G401.6 (cell line): ENCODE results near the gene TRHDE.
"Not testable (repeated sequence)": the region's sequence is repeated elsewhere in the genome, so short reads cannot be mapped to it uniquely, and the experiment has no call there.

ENCODE experiments used
- FAIRE-seq: peaks from 2 replicates; lab custom pipeline; 2012; peaks lifted over from hg19 to GRCh38; lab: Jason Lieb, UNC

TRHDE gene

GRCh38 chr12:72520044-72520678, 248.0 kb downstream of the TRHDE start:
- FAIRE-seq, result not testable (repeated sequence)

DNA sequence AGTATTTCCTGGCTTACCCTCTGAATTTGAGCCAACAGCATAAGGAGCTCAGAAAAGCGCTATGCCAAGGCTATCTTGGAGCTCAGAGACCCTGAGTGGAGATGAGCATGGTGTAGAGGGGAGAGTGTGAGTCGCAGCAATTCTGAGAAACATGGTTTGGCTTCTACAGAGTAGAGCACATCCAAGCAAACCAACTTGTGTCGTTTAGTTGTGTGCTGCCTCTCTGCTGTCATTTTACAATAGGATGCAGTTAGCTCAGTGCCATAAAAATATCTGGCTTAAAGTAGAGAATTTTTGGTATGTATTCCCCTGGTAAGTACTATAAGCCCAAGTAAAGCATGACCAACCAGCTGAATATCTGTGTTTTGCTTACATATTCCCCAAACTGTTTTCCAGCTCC, 249.2 kb downstream of the TRHDE start:
- no peak for FAIRE-seq

GRCh38 chr12:72522411-72522810, 250.2 kb downstream of the TRHDE start:
- FAIRE-seq, result no peak

GRCh38 chr12:72523754-72524153, 251.6 kb downstream of the TRHDE start:
- no peak for FAIRE-seq

- no peak for FAIRE-seq
Observed at GRCh38 chr12:72535212-72535990, 263.2 kb downstream of the TRHDE start.

DNA sequence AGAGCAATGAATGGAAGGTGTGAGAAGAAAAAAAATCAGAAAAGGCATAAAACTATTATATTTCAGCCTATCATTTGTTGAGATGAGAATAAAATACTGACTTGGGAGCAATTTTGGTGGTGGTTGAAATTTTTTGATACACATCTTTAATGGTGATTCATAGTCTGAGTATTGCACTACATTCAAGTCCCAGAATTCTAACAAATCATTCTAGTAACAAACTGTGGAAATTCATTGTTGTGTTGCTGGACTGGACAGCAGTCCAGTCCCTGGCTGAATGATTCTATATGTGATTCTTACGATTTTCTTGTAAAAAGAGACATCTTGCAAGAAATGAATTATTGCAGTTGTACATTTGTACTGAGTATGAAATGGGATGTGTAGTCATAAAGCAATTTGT, 268.6 kb downstream of the TRHDE start:
- no peak for FAIRE-seq

GRCh38 chr12:72543777-72544467, 271.8 kb downstream of the TRHDE start:
- FAIRE-seq, result no peak

- no peak for FAIRE-seq
Observed at GRCh38 chr12:72546106-72546505, 273.9 kb downstream of the TRHDE start.

DNA sequence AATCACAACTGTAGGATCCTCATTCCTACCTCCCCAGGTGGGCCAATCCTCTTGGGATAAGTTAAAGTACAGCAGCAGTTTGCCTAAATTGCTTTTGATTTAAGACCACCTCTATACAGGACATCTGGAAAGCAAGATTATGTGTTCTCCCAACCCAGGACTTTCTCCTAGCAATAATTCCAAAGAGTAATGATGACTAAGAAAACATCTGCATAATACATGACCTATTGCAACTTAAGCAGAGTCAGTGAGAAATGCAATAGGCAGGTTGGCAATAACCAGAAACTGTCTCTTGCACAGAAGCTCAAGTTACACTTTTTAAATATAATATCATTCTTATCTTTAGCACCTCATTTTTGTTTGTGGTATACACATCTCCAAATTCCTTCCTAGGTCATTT, 275.4 kb downstream of the TRHDE start:
- FAIRE-seq, result no peak

GRCh38 chr12:72549184-72549583, 277.0 kb downstream of the TRHDE start:
- FAIRE-seq, result no peak

DNA sequence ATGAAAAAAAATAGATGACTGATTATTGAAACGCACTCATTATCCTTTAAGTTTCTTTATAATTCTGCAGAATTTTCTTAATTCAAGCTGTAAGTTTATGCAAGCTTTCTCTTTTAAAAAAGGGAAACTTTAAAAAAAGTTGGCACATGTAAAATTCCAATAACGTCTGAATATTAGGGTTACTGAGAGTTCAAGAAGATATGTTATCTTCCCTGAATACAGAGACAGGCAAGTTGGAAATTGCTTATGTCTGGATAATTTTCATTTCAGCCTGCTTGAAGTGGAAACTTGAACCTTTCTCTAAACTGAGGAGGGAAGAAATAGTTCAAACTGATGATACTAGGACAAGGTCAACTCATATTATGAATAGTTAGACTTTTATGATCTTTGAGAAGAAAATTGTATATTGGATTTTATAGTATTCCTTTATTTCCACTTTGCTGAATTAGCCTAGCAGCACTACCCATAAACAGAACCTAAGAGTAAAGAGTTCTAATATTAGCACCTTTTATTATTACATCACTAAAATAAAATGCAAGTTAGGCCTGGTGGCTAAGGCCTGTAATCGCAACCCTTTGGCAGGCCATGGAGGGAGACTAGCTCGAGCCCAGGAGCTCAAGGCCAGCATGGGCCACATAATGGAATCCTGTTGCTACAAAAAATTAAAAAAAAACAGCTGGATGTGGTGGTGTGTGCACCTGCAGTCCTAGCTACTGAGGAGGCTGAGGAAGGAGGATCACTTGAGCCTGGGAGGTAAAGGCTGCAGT, 288.0 kb downstream of the TRHDE start:
- FAIRE-seq, result no peak

DNA sequence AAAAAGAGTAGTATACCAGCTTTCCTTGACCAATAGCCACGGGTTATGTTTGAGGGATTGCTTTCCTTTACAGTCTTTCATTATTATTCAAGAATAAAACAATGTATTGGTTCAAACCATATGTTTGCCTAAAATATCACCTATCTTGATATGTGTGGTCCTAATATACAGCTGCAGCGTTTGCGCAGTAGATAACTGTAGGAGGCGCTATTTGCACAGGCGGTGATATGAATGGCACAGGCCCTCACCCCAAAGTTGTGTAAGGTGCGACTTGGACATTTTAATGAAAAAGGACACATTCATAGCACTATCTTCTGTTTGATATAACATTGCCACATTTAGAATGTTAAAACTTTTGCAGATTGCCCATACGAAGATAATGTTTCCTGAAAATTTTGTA, 298.4 kb downstream of the TRHDE start:
- FAIRE-seq, result no peak

DNA sequence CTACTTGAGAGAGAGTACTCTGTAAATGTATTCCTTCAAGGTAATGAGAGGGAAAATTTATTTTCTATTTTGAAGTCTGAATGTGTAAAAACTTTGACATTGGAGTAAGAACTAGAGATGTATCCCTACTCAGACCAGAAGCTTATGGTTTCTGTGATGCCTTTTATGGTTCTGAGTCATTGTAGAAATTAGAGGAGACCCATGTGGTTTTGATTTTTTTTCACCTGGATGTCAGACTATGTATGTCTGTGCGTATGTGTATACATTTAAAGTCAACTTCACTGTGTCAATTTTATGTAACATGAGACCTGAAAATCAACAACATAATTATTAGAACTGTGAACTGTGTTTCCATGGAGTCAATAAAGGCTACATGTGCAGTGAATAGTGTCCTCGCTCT, 302.0 kb downstream of the TRHDE start:
- no peak for FAIRE-seq

DNA sequence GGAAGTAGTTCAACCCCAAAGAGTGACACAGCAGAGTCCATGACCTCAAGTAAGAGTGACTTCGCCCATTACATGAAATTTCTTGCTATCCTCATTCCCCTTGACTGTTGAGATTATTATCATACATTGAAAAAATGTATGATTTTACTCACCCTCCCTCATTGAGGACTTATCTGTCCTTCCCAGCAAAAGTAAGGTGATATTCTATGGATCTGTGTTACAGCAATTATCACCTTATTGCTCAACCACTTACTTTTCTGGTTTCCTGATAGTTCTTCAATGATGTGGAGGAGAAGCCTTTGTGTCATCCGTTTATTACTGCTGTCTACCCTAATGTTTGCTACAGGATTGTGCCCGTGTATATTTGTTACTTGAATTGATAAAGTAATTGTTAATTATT, 306.2 kb downstream of the TRHDE start:
- FAIRE-seq, result no peak

DNA sequence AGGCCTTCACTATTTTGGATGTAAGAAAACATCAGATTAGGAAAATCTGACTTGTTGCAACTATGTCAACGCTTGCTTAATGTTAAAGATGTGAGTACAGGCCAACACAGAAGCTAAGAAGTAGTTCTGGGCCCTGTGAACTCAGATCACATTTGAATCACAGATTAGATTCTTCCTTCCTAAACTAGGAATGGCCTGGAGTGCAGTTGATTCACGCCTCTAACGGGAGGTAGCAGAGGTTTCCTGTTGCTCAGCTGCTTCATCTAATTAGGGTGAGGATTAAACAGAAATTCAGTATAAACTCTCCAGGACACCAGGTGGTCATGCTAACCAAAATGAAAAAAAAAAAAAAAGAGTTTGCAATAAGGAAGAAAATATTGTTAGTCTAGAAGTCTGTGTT, 314.3 kb downstream of the TRHDE start:
- FAIRE-seq, result no peak

GRCh38 chr12:72602581-72602980, 330.4 kb downstream of the TRHDE start:
- FAIRE-seq, result no peak

DNA sequence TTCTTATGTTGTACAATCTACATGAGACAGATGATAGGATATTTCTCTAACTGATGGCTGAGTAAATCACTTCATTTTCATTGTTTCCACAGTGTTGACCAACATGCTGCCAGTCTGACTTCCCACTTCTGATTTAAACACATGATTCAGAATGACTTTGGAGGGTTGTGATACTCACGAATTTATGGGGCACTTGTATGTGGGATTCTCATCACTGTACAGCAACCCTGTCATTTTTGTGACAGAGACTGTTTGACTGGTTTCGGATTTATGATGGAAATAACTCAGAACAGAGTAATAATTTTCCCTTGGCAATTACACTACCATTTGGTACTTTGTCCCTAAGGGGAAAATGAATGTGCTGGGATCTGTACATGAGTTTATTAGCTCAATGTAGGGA, 333.8 kb downstream of the TRHDE start:
- FAIRE-seq, result no peak

DNA sequence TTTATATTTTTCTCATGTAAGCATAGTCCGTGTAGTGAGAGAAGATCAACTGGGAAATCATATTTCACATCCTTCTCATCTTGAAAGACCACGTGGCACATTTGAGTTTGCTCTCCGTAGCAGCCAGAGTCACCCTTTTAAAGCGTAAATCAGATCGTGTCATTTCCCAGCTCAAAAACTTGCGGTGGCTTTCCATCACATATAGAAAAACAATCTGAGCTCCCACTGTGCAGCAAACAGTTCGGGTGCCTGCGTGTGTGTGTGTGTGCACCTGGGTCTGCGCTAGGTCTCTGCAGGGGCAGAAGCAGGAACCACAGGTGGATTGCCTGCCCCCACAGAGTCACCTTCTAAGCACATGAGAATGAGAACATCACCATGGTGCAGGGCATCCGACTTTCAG, 338.2 kb downstream of the TRHDE start:
- no peak for FAIRE-seq

DNA sequence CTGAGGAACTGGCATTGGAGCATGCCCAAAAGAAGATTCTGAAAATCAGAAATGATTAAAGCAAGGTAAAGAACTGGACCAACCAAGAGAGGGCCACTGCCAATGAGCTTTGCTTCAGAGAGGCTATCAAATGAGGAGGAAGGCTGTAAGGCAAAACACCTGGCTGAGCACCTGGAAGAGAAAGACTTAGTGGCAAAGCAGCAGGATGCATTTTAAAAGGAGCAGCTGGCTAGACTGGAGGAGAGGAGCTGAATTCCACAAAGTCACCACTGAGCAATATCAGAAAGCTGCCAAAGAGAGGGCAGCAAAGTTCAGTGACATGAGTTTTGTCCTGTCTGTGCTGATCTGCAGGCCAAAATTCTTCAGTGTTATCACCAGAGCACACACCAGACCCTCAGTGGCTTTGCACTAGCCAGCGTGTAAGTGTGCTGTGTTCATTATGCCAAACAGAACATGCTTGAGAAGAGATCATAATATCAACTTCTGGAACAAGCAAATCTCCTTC, 338.7 kb downstream of the TRHDE start:
- no peak for FAIRE-seq

- FAIRE-seq, result no peak
Observed at GRCh38 chr12:72612171-72612570, 340.0 kb downstream of the TRHDE start.

DNA sequence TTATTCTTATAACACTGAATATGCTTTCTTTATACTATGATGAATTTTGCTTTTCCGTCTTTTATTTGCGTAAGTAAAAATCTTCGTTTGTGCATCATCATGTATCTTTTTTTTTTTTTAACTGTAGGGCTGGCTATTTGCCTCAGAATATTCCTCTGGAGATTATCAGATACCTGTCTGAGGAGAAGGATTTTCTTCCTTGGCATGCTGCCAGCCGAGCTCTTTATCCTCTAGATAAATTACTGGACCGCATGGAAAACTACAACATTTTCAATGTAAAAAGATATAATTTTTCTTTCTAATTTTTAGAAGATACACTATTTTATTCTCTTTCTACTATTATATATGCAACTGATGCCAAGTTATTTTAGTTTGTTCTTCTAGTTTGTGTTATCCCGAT, 346.6 kb downstream of the TRHDE start:
- no peak for FAIRE-seq

GRCh38 chr12:72622556-72622955, 350.4 kb downstream of the TRHDE start:
- no peak for FAIRE-seq
